Hippocampal formation (tissue), 2 donors: ENCODE data around the gene TMEM190.
A peak's percentile ranks its signal among the peaks of the same experiment; 100 is the strongest.
"Not testable (repeated sequence)": the region's sequence is repeated elsewhere in the genome, so short reads cannot be mapped to it uniquely, and the experiment has no call there.

Experiments
- DNase-seq, 2 donors: peaks; one replicate each; lab custom pipeline; 2025; lab: John Stamatoyannopoulos, UW

TMEM190 gene

GRCh38 chr19:55376241-55376933, at the start of gene TMEM190:
Gene TMEM190, plus strand, starts transcription at chr19:55376826. Its CDS starts 28 bp downstream, at chr19:55376854.
- DNase-seq: no peak

- DNase-seq: not testable (repeated sequence)
Observed at GRCh38 chr19:55328774-55329318, 47.8 kb upstream of the TMEM190 start.

GRCh38 chr19:55329791-55330190, 46.8 kb upstream of the TMEM190 start:
- not testable (repeated sequence) for DNase-seq

- no peak for DNase-seq
Observed at GRCh38 chr19:55333870-55334269, 42.8 kb upstream of the TMEM190 start.

- no peak for DNase-seq
Observed at GRCh38 chr19:55336101-55336500, 40.5 kb upstream of the TMEM190 start.

GRCh38 chr19:55339105-55339888, 37.3 kb upstream of the TMEM190 start, which contains the start of gene KMT5C:
Gene KMT5C, plus strand, starts transcription at chr19:55339876. Its CDS starts 2,061 bp downstream, at chr19:55341937.
- peak; percentile 100 for DNase-seq

GRCh38 chr19:55339889-55340783, 36.5 kb upstream of the TMEM190 start:
- DNase-seq: no peak

- no peak for DNase-seq
Observed at GRCh38 chr19:55340784-55341147, 35.9 kb upstream of the TMEM190 start.

- DNase-seq: no peak
Observed at GRCh38 chr19:55341171-55341588, 35.4 kb upstream of the TMEM190 start.

GRCh38 chr19:55341595-55342531, 34.8 kb upstream of the TMEM190 start:
- DNase-seq: no peak

- DNase-seq: peak in 1 of 2 donors; percentile 70
Observed at GRCh38 chr19:55344444-55344843, 32.2 kb upstream of the TMEM190 start.

- no peak for DNase-seq
Observed at GRCh38 chr19:55345101-55345817, 31.4 kb upstream of the TMEM190 start.

- DNase-seq: no peak
Observed at GRCh38 chr19:55345818-55346724, 30.6 kb upstream of the TMEM190 start.

GRCh38 chr19:55346725-55347441, 29.7 kb upstream of the TMEM190 start:
- DNase-seq: no peak

- DNase-seq: no peak
Observed at GRCh38 chr19:55347442-55348009, 29.1 kb upstream of the TMEM190 start.

GRCh38 chr19:55348317-55349034, 28.1 kb upstream of the TMEM190 start:
- no peak for DNase-seq

- DNase-seq: no peak
Observed at GRCh38 chr19:55350620-55351315, 25.9 kb upstream of the TMEM190 start.
